ENCODE results near the gene THEMIS2. TPM values are rescaled to one million over a fixed set of nuclear protein-coding genes. Genes with fewer than 3 reads are reported as not detected.

THEMIS2 gene
- total RNA-seq, 2 experiments from 2014 or later: 20.2 to 21.6 TPM

GRCh38 chr1:27858072-27858948, 14.0 kb upstream of the THEMIS2 start:
- peak; percentile 97 for TF ChIP-seq CTCF (IDR thresholded peaks at IDR 0.05)
- no peaks in the 10 kb centered on the region for H3K36me3 Mint-ChIP-seq (ENCODE audit: low read depth)
- ChIA-PET CTCF (interaction anchor here (0.5 to 2.1 kb wide), 30 partner anchors 10 to 513 kb away, joined by 3 to 29 read pairs (median 4); partner anchors contain the start of genes PPP1R8 and XKR8), POLR2A (interaction anchor here (0.6 to 1.5 kb wide), 4 partner anchors 114 to 350 kb away, joined by 3 to 5 read pairs (median 4); no protein-coding TSS in a partner anchor)
- no peak overlapping the region for H3K27ac Mint-ChIP-seq
- H3K27ac ChIP-seq (ENCODE audit: low read depth in 1 of 2, low read length in 2 of 2): no peak overlapping the region
- H3K4me1 Mint-ChIP-seq (ENCODE audit: low read depth): peaks cover 12% of the 10 kb centered on the region
- H3K4me3 ChIP-seq (ENCODE audit: low read length): no peak overlapping the region
- H3K4me1 ChIP-seq (ENCODE audit: insufficient read depth, low read length): peaks cover 25% of the 10 kb centered on the region
- intact Hi-C loops (cut with DNase I, micrococcal nuclease): loop anchor here (1.0 to 2.0 kb wide), 3 partner anchors 120 to 350 kb away; no protein-coding TSS in a partner anchor
- DNase-seq: peak; percentile 73 to 91 (median 85)
- no peaks in the 10 kb centered on the region for H3K9me3 ChIP-seq (ENCODE audit: control insufficient read depth in 1 of 2, insufficient read depth in 1 of 2, low read length in 2 of 2)
- no peaks in the 10 kb centered on the region for H3K27me3 ChIP-seq (ENCODE audit: control insufficient read depth in 1 of 2, insufficient read depth in 2 of 2, low read length in 2 of 2)
- peak; percentile 100 for ATAC-seq (ENCODE audit: poor library complexity)
- H3K36me3 ChIP-seq (ENCODE audit: insufficient read depth, low read length): no peaks in the 10 kb centered on the region
- H3K4me3 Mint-ChIP-seq: no peak overlapping the region
- no peaks in the 10 kb centered on the region for H3K27me3 Mint-ChIP-seq
- H3K9me3 Mint-ChIP-seq: no peaks in the 10 kb centered on the region

GRCh38 chr1:27858949-27859576, 13.3 kb upstream of the THEMIS2 start:
- no peak for TF ChIP-seq CTCF (IDR thresholded peaks at IDR 0.05)
- intact Hi-C loops (cut with DNase I, micrococcal nuclease): loop anchor here (1.0 to 2.0 kb wide), 3 partner anchors 120 to 350 kb away; no protein-coding TSS in a partner anchor
- Mint-ChIP-seq H3K4me1 (ENCODE audit: low read depth) (peaks cover 19% of the 10 kb centered on the region), H3K4me3 (no peak overlapping the region), H3K27me3 (no peaks in the 10 kb centered on the region), H3K9me3 (no peaks in the 10 kb centered on the region), H3K27ac (no peak overlapping the region), H3K36me3 (ENCODE audit: low read depth) (no peaks in the 10 kb centered on the region)
- Histone ChIP-seq H3K4me3 (ENCODE audit: low read length) (no peak overlapping the region), H3K4me1 (ENCODE audit: insufficient read depth, low read length) (peaks cover 33% of the 10 kb centered on the region), H3K9me3 (ENCODE audit: control insufficient read depth in 1 of 2, insufficient read depth in 1 of 2, low read length in 2 of 2) (no peaks in the 10 kb centered on the region), H3K27ac (ENCODE audit: low read depth in 1 of 2, low read length in 2 of 2) (no peak overlapping the region), H3K27me3 (ENCODE audit: control insufficient read depth in 1 of 2, insufficient read depth in 2 of 2, low read length in 2 of 2) (no peaks in the 10 kb centered on the region), H3K36me3 (ENCODE audit: insufficient read depth, low read length) (no peaks in the 10 kb centered on the region)
- DNase-seq: no peak
- CTCF ChIA-PET: interaction anchor here (0.5 to 2.1 kb wide), 4 partner anchors 33 to 349 kb away, joined by 3 to 29 read pairs (median 8); no protein-coding TSS in a partner anchor
- ATAC-seq (ENCODE audit: poor library complexity): no peak
- POLR2A ChIA-PET: no interaction called here

- Mint-ChIP-seq H3K27ac (no peak overlapping the region), H3K27me3 (no peaks in the 10 kb centered on the region), H3K36me3 (ENCODE audit: low read depth) (no peaks in the 10 kb centered on the region), H3K4me3 (no peak overlapping the region), H3K9me3 (no peaks in the 10 kb centered on the region), H3K4me1 (ENCODE audit: low read depth) (peaks cover 22% of the 10 kb centered on the region)
- Histone ChIP-seq H3K27me3 (ENCODE audit: control insufficient read depth in 1 of 2, insufficient read depth in 2 of 2, low read length in 2 of 2) (no peaks in the 10 kb centered on the region), H3K4me3 (ENCODE audit: low read length) (no peak overlapping the region), H3K4me1 (ENCODE audit: insufficient read depth, low read length) (peaks cover 48% of the 10 kb centered on the region), H3K36me3 (ENCODE audit: insufficient read depth, low read length) (no peaks in the 10 kb centered on the region), H3K9me3 (ENCODE audit: control insufficient read depth in 1 of 2, insufficient read depth in 1 of 2, low read length in 2 of 2) (no peaks in the 10 kb centered on the region), H3K27ac (ENCODE audit: low read depth in 1 of 2, low read length in 2 of 2) (no peak overlapping the region)
- no peak for DNase-seq
- intact Hi-C loops (cut with DNase I, micrococcal nuclease): loop anchor here in 1 of 2 experiments (5.0 kb wide), 1 partner anchor 101 kb away; no protein-coding TSS in a partner anchor
- no peak for ATAC-seq (ENCODE audit: poor library complexity)
- POLR2A ChIA-PET: no interaction called here
- TF ChIP-seq CTCF (IDR thresholded peaks at IDR 0.05): no peak
- CTCF ChIA-PET: interaction anchor here (0.6 kb wide), 1 partner anchor 140 kb away, joined by 3 read pairs; no protein-coding TSS in a partner anchor
Observed at GRCh38 chr1:27861436-27861835, 10.9 kb upstream of the THEMIS2 start.

Data from CD4-positive, alpha-beta T cell (primary cell).